HepG2 (cell line): ENCODE measurements around the gene TP73. TPM values are rescaled to one million over a fixed set of nuclear protein-coding genes. Genes with fewer than 3 reads are reported as not detected.

Source experiments
- ARID4A ChIP-seq: sonication (generic); formaldehyde crosslinking; IDR thresholded peaks from 2 replicates; pipeline ENCODE4 v1.5.0; 2020; ENCODE audit warnings: mild to moderate bottlenecking, missing genetic modification reagents, borderline replicate concordance
- ATF1 ChIP-seq: IDR thresholded peaks from 2 replicates; pipeline ENCODE4 v1.6.1; 2016; ENCODE audit warnings: mild to moderate bottlenecking, control low read depth
- BCL6 ChIP-seq: IDR thresholded peaks from 2 replicates; pipeline ENCODE4 v1.6.1; 2016; ENCODE audit warnings: missing genetic modification reagents, missing compliant biosample characterization
- CENPBD1 ChIP-seq: sonication (generic); formaldehyde crosslinking; IDR thresholded peaks from 2 replicates; pipeline ENCODE4 v1.8.0; 2022; ENCODE audit warnings: missing genetic modification reagents, low read depth, mild to moderate bottlenecking, borderline replicate concordance
- HNF1A ChIP-seq, 2 experiments: sonication (generic) in 1 of 2; formaldehyde crosslinking in 1 of 2; IDR thresholded peaks; 2 replicates each; pipeline versions ENCODE4 v1.4.0 to v1.6.1; 2016 to 2020; ENCODE audit warnings: borderline replicate concordance in 1 of 2, low read depth in 1 of 2, mild to moderate bottlenecking in 1 of 2, missing genetic modification reagents in 1 of 2
- KLF6 ChIP-seq: IDR thresholded peaks from 2 replicates; pipeline ENCODE4 v1.8.0; 2016; ENCODE audit warnings: missing biosample characterization, missing genetic modification reagents
- NR2F6 ChIP-seq, 2 experiments: IDR thresholded peaks; 2 replicates each; pipeline ENCODE4 v1.6.1; 2016; ENCODE audit warnings: antibody characterized with exemption in 1 of 2, mild to moderate bottlenecking in 1 of 2
- SP2 ChIP-seq: sonication (generic); formaldehyde crosslinking; IDR thresholded peaks from 2 replicates; pipeline ENCODE4 v1.5.1; 2020; ENCODE audit warnings: mild to moderate bottlenecking, missing genetic modification reagents
- ZNF101 ChIP-seq: sonication (generic); formaldehyde crosslinking; IDR thresholded peaks from 2 replicates; pipeline ENCODE4 v1.4.0; 2020; ENCODE audit warnings: mild to moderate bottlenecking, low read depth, missing genetic modification reagents, borderline replicate concordance
- ZNF124 ChIP-seq: sonication (generic); formaldehyde crosslinking; IDR thresholded peaks from 2 replicates; pipeline ENCODE4 v1.4.0; 2020; ENCODE audit warnings: missing genetic modification reagents
- ZNF180 ChIP-seq: sonication (generic); formaldehyde crosslinking; IDR thresholded peaks from 2 replicates; pipeline ENCODE4 v1.4.0; 2020; ENCODE audit warnings: low read depth, missing genetic modification reagents, borderline replicate concordance
- ZNF430 ChIP-seq: sonication (generic); formaldehyde crosslinking; IDR thresholded peaks from 2 replicates; pipeline ENCODE4 v1.9.0; 2021; ENCODE audit warnings: mild to moderate bottlenecking, missing genetic modification reagents
- ZNF530 ChIP-seq: sonication (generic); formaldehyde crosslinking; IDR thresholded peaks from 2 replicates; pipeline ENCODE4 v1.5.0; 2020; ENCODE audit warnings: low read depth, mild to moderate bottlenecking, missing genetic modification reagents
- ZNF75D ChIP-seq: sonication (generic); formaldehyde crosslinking; IDR thresholded peaks from 2 replicates; pipeline ENCODE4 v1.8.1; 2023; ENCODE audit warnings: missing genetic modification reagents, mild to moderate bottlenecking, borderline replicate concordance
- ZNF780A ChIP-seq: sonication (generic); formaldehyde crosslinking; IDR thresholded peaks from 2 replicates; pipeline ENCODE4 v1.8.0; 2022; ENCODE audit warnings: mild to moderate bottlenecking, missing genetic modification reagents, moderate library complexity
- polyA plus RNA-seq, 8 experiments: library from polyadenylated mRNA; depleted of rRNA in 3 of 8; stranded (reverse) in 7 of 8; unstranded in 1 of 8; fragments of >200 nt; fragmentation: Illumina TruSeq in 4 of 8; extraction: Trizol in 4 of 8; gene quantifications; 2 replicates each; pipeline versions ENCODE4 v1.2.1 to v1.2.3, GENCODE V29; 2011 to 2016; ENCODE audit warnings: low read depth in 4 of 8, missing spikeins in 1 of 8, mixed read lengths in 1 of 8; ENCODE audit not compliant: insufficient read depth in 1 of 8
- total RNA-seq, 5 experiments: library from RNA; depleted of rRNA; stranded (reverse); fragments of >200 nt; fragmentation: Illumina TruSeq; extraction: Trizol; gene quantifications; 2 replicates each; pipeline ENCODE4 v1.2.3, GENCODE V29; 2016; ENCODE audit warnings: low read depth in 1 of 5
- TF ChIP-seq, protein P1 (sequence below): sonication (generic); formaldehyde crosslinking; IDR thresholded peaks from 2 replicates; pipeline ENCODE4 v1.4.0; 2020; ENCODE audit warnings: missing genetic modification reagents
- TF ChIP-seq, protein P2 (sequence below): sonication (generic); formaldehyde crosslinking; IDR thresholded peaks from 2 replicates; pipeline ENCODE4 v1.5.0; 2020; ENCODE audit warnings: missing genetic modification reagents

The TP73 gene
- total and polyA plus RNA-seq, 2 of the 13 experiments (the other 11 are each of a cell fraction or from before 2014, with no cell fraction given), result 0.49 to 1.1 TPM

- TF ChIP-seq, protein P1, sequence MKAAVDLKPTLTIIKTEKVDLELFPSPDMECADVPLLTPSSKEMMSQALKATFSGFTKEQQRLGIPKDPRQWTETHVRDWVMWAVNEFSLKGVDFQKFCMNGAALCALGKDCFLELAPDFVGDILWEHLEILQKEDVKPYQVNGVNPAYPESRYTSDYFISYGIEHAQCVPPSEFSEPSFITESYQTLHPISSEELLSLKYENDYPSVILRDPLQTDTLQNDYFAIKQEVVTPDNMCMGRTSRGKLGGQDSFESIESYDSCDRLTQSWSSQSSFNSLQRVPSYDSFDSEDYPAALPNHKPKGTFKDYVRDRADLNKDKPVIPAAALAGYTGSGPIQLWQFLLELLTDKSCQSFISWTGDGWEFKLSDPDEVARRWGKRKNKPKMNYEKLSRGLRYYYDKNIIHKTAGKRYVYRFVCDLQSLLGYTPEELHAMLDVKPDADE (CRISPR knock-in tag), result no peak
- TF ChIP-seq ZNF75D (no peak), ARID4A (CRISPR knock-in tag) (peak; percentile 83), ZNF530 (no peak), ZNF430 (CRISPR knock-in tag) (no peak), HNF1A (IDR thresholded peaks at IDR 0.05; ENCODE audit: low read depth) (no peak), HNF1A (CRISPR knock-in tag; IDR thresholded peaks at IDR 0.05; ENCODE audit: borderline replicate concordance) (peak; percentile 56; the same call in 1 of the 2 replicates), KLF6 (CRISPR knock-in tag) (no peak), SP2 (CRISPR knock-in tag) (0 out of 2 replicates have a peak, but pooled peaks have one; percentile 59), NR2F6 (IDR thresholded peaks at IDR 0.05) (no peak), NR2F6 (CRISPR knock-in tag; IDR thresholded peaks at IDR 0.05) (no peak), ZNF180 (no peak), ZNF780A (CRISPR knock-in tag) (no peak), ZNF124 (CRISPR knock-in tag) (no peak), ZNF101 (CRISPR knock-in tag) (no peak), ATF1 (CRISPR knock-in tag) (no peak; the same call in 1 of the 2 replicates), CENPBD1 (no peak), BCL6 (CRISPR knock-in tag) (no peak)
- TF ChIP-seq, protein P2, sequence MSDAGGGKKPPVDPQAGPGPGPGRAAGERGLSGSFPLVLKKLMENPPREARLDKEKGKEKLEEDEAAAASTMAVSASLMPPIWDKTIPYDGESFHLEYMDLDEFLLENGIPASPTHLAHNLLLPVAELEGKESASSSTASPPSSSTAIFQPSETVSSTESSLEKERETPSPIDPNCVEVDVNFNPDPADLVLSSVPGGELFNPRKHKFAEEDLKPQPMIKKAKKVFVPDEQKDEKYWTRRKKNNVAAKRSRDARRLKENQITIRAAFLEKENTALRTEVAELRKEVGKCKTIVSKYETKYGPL (CRISPR knock-in tag), result no peak
These were observed 2.7 kb upstream of the TP73 start, which contains the start of gene WRAP73 (continued) for GRCh38 chr1:3649342-3650247.
